HepG2 (cell line): ENCODE results near the gene DLG4. TPM values are rescaled to one million over a fixed set of nuclear protein-coding genes. Genes with fewer than 3 reads are reported as not detected.
A peak's percentile ranks its signal among the peaks of the same experiment; 100 is the strongest.

ENCODE experiments used
- BRD4 ChIP-seq: sonication (generic); formaldehyde crosslinking; IDR thresholded peaks from 2 replicates; pipeline ENCODE4 v1.4.0; 2020; ENCODE audit warnings: missing genetic modification reagents
- CREB1 ChIP-seq, 2 experiments: fragments of 450-650 bp in 1 of 2; IDR thresholded peaks; 2 replicates each; pipeline ENCODE4 v1.6.1; 2016 to 2017; ENCODE audit warnings: control low read depth in 1 of 2, mild to moderate bottlenecking in 1 of 2, missing compliant biosample characterization in 1 of 2, missing genetic modification characterization in 1 of 2
- ELF4 ChIP-seq: sonication (generic); formaldehyde crosslinking; IDR thresholded peaks from 2 replicates; pipeline ENCODE4 v1.5.0; 2020; ENCODE audit warnings: missing genetic modification reagents, mild to moderate bottlenecking, moderate library complexity, borderline replicate concordance
- EZH2 ChIP-seq: conservative IDR thresholded peaks from 2 replicates; pipeline ENCODE4 v1.6.1; 2012; ENCODE audit warnings: mild to moderate bottlenecking, low read depth, low read length, moderate library complexity
- FOXK1 ChIP-seq: sonication (generic); formaldehyde crosslinking; IDR thresholded peaks from 2 replicates; pipeline ENCODE4 v1.4.0; 2020; ENCODE audit warnings: low read depth, missing genetic modification reagents, borderline replicate concordance
- POLR2G ChIP-seq: fragments of 200-400 bp; formaldehyde crosslinking; IDR thresholded peaks from 2 replicates; pipeline ENCODE4 v1.6.1; 2018; ENCODE audit warnings: mild to moderate bottlenecking, low read depth, low read length, moderate library complexity
- RAD21 ChIP-seq: fragments of 450-650 bp; formaldehyde crosslinking; IDR thresholded peaks from 2 replicates; pipeline ENCODE4 v1.5.0; 2020; ENCODE audit warnings: mild to moderate bottlenecking
- SKI ChIP-seq: fragments of 450-650 bp; IDR thresholded peaks from one replicate; pipeline ENCODE4 v1.6.1; 2018; ENCODE audit warnings: mild to moderate bottlenecking; ENCODE audit not compliant: partially characterized antibody
- TGIF2 ChIP-seq: IDR thresholded peaks from 2 replicates; pipeline ENCODE4 v1.6.1; 2016; ENCODE audit warnings: control low read depth, missing compliant biosample characterization
- U2AF1 ChIP-seq: fragments of 200-400 bp; formaldehyde crosslinking; optimal IDR thresholded peaks from 2 replicates; pipeline ENCODE3; 2017; ENCODE audit warnings: mild to moderate bottlenecking, low read depth, low read length
- ZFY ChIP-seq: sonication (generic); formaldehyde crosslinking; IDR thresholded peaks from 2 replicates; pipeline ENCODE4 v1.4.0; 2020; ENCODE audit warnings: missing genetic modification reagents
- ZNF101 ChIP-seq: sonication (generic); formaldehyde crosslinking; IDR thresholded peaks from 2 replicates; pipeline ENCODE4 v1.4.0; 2020; ENCODE audit warnings: mild to moderate bottlenecking, low read depth, missing genetic modification reagents, borderline replicate concordance
- ZNF496 ChIP-seq: sonication (generic); formaldehyde crosslinking; IDR thresholded peaks from 2 replicates; pipeline ENCODE4 v1.8.1; 2023; ENCODE audit warnings: mild to moderate bottlenecking, moderate library complexity, missing genetic modification reagents; ENCODE audit not compliant: insufficient replicate concordance
- ZNF768 ChIP-seq: sonication (generic); formaldehyde crosslinking; IDR thresholded peaks from 2 replicates; pipeline ENCODE4 v1.4.0; 2020; ENCODE audit warnings: missing genetic modification reagents
- polyA plus RNA-seq, 8 experiments: library from polyadenylated mRNA; depleted of rRNA in 3 of 8; stranded (reverse) in 7 of 8; unstranded in 1 of 8; fragments of >200 nt; fragmentation: Illumina TruSeq in 4 of 8; extraction: Trizol in 4 of 8; gene quantifications; 2 replicates each; pipeline versions ENCODE4 v1.2.1 to v1.2.3, GENCODE V29; 2011 to 2016; ENCODE audit warnings: low read depth in 4 of 8, missing spikeins in 1 of 8, mixed read lengths in 1 of 8; ENCODE audit not compliant: insufficient read depth in 1 of 8
- total RNA-seq, 5 experiments: library from RNA; depleted of rRNA; stranded (reverse); fragments of >200 nt; fragmentation: Illumina TruSeq; extraction: Trizol; gene quantifications; 2 replicates each; pipeline ENCODE4 v1.2.3, GENCODE V29; 2016; ENCODE audit warnings: low read depth in 1 of 5
- TF ChIP-seq, protein P1 (sequence below): sonication (generic); formaldehyde crosslinking; IDR thresholded peaks from 2 replicates; pipeline ENCODE4 v1.4.0; 2020; ENCODE audit warnings: mild to moderate bottlenecking, missing genetic modification reagents, borderline replicate concordance
- TF ChIP-seq, protein P2 (sequence below): sonication (generic); formaldehyde crosslinking; IDR thresholded peaks from 2 replicates; pipeline ENCODE4 v1.5.0; 2020; ENCODE audit warnings: missing genetic modification reagents
- TF ChIP-seq, protein P3 (sequence below): sonication (generic); formaldehyde crosslinking; IDR thresholded peaks from 2 replicates; pipeline ENCODE4 v1.5.1; 2020; ENCODE audit warnings: mild to moderate bottlenecking, missing genetic modification reagents
- TF ChIP-seq, protein P4 (sequence below): sonication (generic); formaldehyde crosslinking; IDR thresholded peaks from 2 replicates; pipeline ENCODE4 v1.5.0; 2020; ENCODE audit warnings: missing genetic modification reagents

Gene DLG4
- total and polyA plus RNA-seq, 2 of the 13 experiments (the other 11 are each of a cell fraction or from before 2014, with no cell fraction given): 0.71 to 4.3 TPM

DNA sequence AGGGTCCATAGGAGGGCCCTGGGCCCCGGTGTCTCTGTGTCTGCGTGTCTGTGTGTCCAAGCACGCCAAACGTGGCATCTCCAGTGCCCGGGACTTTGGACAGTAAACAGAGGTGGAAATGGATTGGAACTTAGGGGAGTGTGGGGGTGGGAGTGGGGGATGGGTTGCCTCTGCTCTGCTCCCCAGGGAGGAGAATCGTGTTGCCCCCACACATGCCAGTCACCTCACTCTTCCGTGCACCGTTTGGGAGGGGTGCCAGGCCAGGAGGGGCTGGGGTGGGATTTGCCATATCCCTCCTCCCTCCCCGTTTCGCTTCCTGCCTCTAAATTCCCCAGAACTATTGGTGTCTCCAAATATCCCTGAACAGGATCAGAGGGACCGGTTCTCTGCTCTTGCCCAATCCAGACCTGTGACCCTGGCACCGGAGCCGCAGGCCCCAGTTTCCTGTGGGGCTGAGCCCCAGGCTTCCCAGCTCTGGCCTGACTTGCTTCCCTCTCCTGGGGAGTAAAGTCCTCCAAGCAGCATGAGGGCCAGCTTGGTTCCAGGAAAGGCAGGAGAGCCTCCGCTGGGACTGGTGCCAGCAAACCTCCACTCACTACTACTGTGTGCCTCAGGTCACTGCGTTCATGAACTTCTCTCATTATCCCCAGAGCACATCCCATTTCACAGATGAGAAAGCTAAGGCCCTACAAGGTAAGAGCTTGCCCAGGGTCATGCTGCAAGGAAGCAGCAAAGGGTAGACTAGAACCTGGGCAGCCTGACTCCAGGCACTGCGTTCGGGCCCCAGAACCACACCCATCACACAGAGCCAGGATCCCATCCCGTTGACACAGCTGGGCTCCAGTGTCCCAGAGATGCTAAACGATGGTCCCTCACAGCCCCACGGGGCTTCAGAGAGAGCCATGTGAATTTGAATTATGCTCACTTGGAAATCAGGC, 40.0 kb downstream of the DLG4 start, which contains the start of gene ASGR1 (continued):
- TF ChIP-seq, protein P1, sequence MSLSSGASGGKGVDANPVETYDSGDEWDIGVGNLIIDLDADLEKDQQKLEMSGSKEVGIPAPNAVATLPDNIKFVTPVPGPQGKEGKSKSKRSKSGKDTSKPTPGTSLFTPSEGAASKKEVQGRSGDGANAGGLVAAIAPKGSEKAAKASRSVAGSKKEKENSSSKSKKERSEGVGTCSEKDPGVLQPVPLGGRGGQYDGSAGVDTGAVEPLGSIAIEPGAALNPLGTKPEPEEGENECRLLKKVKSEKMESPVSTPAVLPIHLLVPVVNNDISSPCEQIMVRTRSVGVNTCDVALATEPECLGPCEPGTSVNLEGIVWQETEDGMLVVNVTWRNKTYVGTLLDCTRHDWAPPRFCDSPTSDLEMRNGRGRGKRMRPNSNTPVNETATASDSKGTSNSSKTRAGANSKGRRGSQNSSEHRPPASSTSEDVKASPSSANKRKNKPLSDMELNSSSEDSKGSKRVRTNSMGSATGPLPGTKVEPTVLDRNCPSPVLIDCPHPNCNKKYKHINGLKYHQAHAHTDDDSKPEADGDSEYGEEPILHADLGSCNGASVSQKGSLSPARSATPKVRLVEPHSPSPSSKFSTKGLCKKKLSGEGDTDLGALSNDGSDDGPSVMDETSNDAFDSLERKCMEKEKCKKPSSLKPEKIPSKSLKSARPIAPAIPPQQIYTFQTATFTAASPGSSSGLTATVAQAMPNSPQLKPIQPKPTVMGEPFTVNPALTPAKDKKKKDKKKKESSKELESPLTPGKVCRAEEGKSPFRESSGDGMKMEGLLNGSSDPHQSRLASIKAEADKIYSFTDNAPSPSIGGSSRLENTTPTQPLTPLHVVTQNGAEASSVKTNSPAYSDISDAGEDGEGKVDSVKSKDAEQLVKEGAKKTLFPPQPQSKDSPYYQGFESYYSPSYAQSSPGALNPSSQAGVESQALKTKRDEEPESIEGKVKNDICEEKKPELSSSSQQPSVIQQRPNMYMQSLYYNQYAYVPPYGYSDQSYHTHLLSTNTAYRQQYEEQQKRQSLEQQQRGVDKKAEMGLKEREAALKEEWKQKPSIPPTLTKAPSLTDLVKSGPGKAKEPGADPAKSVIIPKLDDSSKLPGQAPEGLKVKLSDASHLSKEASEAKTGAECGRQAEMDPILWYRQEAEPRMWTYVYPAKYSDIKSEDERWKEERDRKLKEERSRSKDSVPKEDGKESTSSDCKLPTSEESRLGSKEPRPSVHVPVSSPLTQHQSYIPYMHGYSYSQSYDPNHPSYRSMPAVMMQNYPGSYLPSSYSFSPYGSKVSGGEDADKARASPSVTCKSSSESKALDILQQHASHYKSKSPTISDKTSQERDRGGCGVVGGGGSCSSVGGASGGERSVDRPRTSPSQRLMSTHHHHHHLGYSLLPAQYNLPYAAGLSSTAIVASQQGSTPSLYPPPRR (CRISPR knock-in tag): peak; percentile 61; the same call in 1 of the 2 replicates
- TF ChIP-seq BRD4 (peak; percentile 56; the same call in 1 of the 2 replicates), ZNF101 (CRISPR knock-in tag) (no peak), ZNF496 (CRISPR knock-in tag) (no peak), POLR2G (peak; percentile 94), TGIF2 (CRISPR knock-in tag) (peak; percentile 28; the same call in 1 of the 2 replicates), EZH2 (no peak), ZFY (CRISPR knock-in tag) (peak; percentile 63), SKI (peak; percentile 42), CREB1 (IDR thresholded peaks at IDR 0.05) (no peak), CREB1 (CRISPR knock-in tag; IDR thresholded peaks at IDR 0.05) (peak; percentile 61; the same call in 1 of the 2 replicates), ZNF768 (peak; percentile 93), U2AF1 (peak; percentile 93), RAD21 (peak; percentile 43), FOXK1 (CRISPR knock-in tag) (peak; percentile 64; the same call in 1 of the 2 replicates), ELF4 (0 out of 2 replicates have a peak, but pooled peaks have one; percentile 41)
- TF ChIP-seq, protein P2, sequence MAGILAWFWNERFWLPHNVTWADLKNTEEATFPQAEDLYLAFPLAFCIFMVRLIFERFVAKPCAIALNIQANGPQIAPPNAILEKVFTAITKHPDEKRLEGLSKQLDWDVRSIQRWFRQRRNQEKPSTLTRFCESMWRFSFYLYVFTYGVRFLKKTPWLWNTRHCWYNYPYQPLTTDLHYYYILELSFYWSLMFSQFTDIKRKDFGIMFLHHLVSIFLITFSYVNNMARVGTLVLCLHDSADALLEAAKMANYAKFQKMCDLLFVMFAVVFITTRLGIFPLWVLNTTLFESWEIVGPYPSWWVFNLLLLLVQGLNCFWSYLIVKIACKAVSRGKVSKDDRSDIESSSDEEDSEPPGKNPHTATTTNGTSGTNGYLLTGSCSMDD (CRISPR knock-in tag): no peak
- TF ChIP-seq, protein P3, sequence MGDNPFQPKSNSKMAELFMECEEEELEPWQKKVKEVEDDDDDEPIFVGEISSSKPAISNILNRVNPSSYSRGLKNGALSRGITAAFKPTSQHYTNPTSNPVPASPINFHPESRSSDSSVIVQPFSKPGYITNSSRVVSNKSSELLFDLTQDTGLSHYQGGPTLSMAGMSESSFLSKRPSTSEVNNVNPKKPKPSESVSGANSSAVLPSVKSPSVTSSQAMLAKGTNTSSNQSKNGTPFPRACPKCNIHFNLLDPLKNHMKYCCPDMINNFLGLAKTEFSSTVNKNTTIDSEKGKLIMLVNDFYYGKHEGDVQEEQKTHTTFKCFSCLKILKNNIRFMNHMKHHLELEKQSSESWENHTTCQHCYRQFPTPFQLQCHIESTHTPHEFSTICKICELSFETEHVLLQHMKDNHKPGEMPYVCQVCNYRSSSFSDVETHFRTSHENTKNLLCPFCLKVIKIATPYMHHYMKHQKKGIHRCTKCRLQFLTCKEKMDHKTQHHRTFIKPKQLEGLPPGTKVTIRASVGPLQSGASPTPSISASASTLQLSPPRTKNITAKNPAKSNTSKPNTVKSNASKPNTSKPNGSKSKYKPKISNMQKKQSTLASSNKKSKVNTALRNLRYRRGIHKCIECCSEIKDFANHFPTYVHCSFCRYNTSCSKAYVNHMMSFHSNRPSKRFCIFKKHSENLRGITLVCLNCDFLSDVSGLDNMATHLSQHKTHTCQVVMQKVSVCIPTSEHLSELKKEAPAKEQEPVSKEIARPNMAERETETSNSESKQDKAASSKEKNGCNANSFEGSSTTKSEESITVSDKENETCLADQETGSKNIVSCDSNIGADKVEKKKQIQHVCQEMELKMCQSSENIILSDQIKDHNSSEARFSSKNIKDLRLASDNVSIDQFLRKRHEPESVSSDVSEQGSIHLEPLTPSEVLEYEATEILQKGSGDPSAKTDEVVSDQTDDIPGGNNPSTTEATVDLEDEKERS: peak; percentile 91; the same call in 1 of the 2 replicates
- TF ChIP-seq, protein P4, sequence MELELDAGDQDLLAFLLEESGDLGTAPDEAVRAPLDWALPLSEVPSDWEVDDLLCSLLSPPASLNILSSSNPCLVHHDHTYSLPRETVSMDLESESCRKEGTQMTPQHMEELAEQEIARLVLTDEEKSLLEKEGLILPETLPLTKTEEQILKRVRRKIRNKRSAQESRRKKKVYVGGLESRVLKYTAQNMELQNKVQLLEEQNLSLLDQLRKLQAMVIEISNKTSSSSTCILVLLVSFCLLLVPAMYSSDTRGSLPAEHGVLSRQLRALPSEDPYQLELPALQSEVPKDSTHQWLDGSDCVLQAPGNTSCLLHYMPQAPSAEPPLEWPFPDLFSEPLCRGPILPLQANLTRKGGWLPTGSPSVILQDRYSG: no peak
